ENCODE measurements around the gene CDYL.

CDYL gene

GRCh38 chr6:4939241-4939640, 163.0 kb downstream of the CDYL start:
- peak in 1 of 2 donors; percentile 8 for ATAC-seq

- no peak for ATAC-seq
These were observed 164.2 kb downstream of the CDYL start for GRCh38 chr6:4940416-4940815.

DNA sequence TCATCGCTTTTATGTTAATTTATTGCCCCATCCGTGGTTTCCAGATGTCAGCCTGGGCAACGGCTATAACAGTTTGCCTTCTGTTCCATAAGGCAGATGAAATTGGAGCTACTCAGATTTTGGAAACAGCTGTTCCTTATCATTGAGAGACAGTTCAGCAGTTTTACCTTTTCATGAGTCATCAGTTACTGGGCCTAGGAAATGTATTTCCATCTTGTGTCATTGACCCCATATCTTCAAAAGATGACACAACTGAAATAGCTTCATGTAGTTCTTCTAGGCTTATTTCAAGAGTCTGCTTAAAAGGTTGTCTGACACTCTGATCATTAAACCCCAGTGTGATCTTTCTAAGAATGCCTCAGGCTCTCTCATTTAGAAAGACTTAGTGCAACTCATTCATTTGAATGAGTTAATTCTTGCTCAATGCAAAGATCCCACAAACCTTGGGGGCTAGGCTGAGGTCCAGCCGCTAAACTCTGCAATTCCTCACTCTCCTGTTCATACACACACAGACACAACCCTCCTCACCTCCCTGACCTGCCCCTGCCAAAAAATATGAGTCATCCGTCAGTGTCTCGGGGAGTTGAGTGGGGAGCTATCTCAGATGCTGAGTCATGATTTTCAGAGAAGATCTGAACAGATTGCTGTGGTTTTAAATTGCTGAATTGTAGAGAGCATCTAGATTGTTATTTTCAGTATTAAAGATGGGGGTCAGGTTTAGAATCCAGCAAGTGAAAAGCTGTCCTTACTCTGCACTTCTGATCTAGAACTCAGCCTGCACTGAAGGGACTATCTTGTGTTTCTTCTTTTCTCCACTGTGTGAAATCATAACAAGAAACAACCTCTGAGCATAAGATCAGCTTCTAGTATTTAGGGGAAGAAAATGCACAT, 165.8 kb downstream of the CDYL start:
- peak; percentile 91 to 93 for ATAC-seq

DNA sequence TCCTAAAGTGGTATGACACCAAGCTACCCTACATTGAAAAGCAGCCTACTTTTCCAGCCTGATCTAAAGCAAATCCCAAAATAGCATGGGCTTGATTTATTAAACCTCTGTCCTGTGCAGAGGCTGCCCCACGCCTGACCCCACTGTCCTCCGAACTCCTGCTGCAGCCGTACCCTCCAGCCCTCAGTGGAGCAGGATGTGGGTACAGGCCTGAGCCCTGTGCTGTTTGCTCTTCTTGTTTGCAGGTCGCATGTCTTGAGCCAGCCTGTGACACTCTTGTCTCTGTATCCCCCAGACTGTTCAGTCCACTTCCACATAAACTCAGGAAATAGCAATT, 166.4 kb downstream of the CDYL start:
- ATAC-seq = no peak

- no peak for ATAC-seq
These were observed 167.5 kb downstream of the CDYL start for GRCh38 chr6:4943716-4944115.

GRCh38 chr6:4944325-4944724, 168.1 kb downstream of the CDYL start:
- no peak for ATAC-seq

GRCh38 chr6:4946521-4946920, 170.3 kb downstream of the CDYL start:
- no peak for ATAC-seq

DNA sequence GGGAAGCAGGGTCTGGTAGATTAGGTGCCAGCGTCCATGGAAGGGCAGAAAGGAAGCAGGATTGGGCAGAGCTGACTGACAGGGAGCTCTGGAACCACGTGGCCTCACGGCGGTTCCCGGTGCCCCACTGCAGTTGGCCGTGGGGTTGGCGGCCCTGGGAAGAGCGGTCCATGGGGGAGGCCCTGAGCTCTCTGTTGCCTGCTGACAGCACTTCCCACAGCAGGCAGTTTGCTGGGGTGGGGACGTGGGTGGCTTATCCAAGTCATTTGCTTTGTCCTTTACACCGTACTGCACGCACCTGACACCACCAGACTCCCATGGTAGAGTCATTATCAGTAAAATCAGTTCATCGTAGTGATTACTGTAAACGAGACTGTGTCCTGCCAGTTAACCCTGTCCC, 171.5 kb downstream of the CDYL start:
- no peak for ATAC-seq

DNA sequence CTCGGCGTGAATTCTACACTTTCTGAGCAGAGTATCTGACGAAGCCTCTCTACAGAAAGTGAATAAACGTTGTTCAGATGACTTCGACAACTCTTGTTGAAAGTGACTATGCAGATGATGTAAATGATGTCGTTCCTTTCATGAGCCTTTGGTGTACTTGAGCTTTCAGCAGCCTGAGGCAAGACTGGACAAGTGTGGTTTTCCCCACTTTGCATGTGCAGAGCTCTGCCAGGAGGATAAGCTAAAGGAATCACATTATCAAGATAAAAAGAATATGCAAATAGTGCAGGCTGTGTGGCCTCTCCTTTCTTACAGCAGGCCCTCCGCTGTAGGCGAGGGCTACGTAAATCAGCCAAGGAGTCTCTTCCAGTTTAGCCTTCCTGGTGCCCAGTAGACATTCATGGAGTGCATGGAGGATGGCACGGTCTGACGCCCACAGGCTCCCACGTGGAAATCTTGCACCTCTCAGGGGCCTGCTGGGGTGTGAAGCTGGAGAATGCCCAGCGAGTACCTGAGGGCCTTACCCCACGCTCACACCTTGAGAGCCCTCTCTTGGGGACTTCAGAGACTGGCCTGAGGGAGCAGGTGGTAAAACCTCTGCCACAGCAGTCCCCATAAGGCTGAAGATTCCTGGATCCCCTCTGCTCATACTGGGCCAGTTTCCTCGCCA, 172.7 kb downstream of the CDYL start:
- ATAC-seq = no peak

GRCh38 chr6:4950076-4950475, 173.9 kb downstream of the CDYL start:
- ATAC-seq = no peak

DNA sequence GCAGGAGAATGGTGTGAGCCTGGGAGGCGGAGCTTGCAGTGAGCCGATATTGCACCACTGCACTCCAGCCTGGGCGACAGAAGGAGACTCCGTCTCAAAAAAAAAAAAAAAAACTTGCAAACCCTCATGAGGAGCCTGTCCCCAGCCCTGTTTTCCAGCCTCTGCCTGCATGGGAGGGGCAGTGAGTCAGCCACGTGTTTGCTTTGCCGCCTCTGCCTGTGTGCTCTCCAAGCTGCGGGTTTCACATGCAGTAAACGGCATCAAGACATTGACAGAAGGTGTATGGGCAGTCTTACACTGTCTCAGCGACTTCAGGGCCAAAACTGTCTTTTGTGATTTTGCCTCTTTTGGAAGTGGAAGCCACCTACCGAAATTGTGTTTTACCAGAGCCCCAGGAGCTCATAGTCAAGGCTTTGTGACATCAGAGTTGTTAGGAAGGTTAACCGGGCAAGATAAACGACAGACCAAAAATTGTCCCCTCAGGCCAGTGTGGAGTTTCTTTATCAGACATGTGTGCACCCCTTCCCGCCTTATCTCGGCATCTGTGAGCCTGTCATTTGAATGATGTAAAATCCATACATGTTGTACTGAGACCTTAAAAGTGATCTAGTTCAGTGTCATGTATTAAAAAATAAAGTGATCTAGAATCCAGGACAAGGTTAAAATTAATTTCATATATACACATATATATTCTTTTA, 174.8 kb downstream of the CDYL start:
- no peak for ATAC-seq

DNA sequence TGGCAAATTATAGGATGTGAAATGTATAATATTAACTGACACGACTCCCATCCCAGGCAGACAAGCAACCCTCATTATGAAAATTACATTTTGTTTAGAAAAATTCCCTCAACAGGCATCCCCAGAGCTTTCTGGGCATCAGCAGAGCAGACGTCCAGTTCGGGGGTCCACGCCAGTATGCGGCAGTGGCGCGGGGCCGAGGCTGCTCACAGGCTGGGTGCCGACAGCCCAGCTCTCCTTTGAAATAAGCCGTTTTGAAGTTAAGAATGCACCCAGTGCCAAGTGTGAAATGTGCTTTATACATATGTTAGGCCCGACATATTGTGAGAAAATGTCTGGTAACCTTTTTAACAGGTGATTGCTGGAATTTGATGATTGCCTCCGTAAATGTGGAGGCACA, 177.2 kb downstream of the CDYL start:
- no peak for ATAC-seq

- ATAC-seq = no peak
These were observed 180.4 kb downstream of the CDYL start for GRCh38 chr6:4956625-4957024.

GRCh38 chr6:4957521-4958231, 181.5 kb downstream of the CDYL start:
- ATAC-seq = no peak

DNA sequence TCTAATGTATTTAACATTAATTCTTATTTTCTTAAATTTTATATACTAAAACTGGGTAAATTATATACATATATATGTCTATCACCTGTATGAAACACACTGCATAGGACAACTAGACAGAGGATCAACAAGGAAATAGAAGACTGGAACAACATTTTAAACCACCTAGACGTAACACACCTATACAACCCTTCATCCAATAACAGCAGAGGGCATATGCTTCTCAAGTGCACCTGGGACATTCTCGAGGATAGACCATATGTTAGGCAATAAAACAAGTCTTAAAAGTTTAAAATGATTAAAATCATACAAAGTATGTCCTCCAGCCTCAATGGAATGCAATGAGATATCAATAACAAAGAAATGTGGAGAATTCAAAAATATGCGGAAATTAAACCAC, 182.4 kb downstream of the CDYL start:
- no peak for ATAC-seq

DNA sequence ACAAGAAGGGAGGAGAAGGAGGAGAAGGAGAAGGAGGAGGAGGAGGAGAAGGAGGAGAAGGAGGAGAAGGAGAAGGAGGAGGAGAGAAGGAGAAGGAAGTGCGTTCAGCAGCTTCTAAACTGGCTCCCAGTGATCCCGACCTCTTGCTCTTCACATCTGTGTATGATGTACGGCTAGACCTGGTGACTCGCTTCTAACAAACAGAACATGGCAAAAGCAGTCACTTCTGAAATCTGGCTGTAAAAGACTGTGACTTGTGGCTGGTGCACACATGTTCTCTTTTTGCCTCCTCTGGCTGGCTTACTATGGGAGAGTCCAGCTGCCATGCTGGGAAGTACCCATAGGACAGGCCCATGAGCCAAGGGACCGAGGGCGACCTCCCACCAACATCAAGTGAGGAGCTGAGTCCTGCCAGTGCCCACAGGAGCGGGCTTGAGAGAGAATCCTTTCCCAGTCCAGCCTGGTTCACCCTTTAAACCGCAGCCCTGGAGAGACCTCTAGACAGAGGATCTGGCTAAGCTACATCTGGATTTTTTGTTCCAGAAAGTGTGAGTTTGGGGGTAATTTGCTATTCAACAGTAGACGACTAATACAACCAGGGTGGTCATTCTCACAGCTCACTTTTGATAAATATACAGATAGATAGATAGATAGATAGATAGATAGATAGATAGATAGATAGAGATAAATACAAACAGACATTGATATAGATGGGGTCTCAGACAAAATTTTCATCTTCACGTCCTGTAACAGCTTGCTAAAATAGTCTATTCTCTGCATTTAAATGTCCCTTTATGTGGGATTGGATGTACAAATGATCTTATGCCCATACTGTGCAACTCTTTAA, 185.3 kb downstream of the CDYL start:
- ATAC-seq = no peak

GRCh38 chr6:4962905-4963304, 186.7 kb downstream of the CDYL start:
- no peak for ATAC-seq

GRCh38 chr6:4964675-4965561, 188.7 kb downstream of the CDYL start:
- ATAC-seq = no peak

DNA sequence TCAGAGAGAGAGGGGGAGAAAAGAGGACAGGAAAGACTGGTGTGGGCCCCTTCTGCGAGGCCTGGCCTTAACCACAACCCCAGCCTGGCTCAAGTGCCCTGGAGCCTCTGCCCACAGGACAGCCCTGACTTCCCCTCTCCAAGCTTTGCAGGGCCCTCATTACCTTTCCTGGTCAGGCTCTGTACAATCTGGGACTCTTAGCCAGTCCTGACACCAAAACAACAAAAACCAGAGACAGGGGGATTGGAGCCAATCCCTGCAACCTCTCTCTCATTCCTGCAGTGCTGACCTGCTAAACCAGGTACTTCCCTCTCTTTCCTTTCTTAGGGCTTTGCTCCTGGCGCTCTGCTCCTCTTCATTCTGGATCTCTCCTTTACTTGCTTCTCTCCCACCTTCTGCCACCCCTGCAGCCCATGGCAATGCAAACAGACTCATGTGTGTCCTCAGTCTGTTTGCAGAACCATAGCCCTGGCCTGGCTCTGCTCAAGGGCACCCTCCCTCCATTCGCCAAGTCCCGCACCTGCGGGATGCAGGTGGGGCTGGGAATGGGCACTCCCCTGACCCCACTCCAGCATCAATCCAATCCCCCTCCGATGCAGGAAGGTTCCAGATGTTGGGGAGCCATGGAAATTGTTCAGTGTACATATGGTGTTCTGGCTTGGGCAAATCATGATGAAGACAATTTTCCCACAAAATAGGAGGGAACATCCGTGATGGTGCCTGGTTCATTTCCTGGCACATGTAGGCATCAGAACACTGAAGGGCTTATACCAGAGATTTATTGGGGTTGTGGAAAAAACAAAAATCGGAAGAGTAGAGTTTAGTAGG, 189.6 kb downstream of the CDYL start:
- no peak for ATAC-seq

All from activated CD4-positive, CD25-positive, alpha-beta regulatory T cell treated with anti-CD3 and anti-CD28 coated beads, Interleukin-2, amount 50 U/mL, for 24 hours (primary cell).